Measurements from ENCODE around the gene ABCA1. TPM values are rescaled to one million over a fixed set of nuclear protein-coding genes. Genes with fewer than 3 reads are reported as not detected.
"Not testable (repeated sequence)": the region's sequence is repeated elsewhere in the genome, so short reads cannot be mapped to it uniquely, and the experiment has no call there.

The ABCA1 gene
- total RNA-seq, 6 donors from 2014 or later = 27.6 to 194 (median 47.0) TPM

DNA sequence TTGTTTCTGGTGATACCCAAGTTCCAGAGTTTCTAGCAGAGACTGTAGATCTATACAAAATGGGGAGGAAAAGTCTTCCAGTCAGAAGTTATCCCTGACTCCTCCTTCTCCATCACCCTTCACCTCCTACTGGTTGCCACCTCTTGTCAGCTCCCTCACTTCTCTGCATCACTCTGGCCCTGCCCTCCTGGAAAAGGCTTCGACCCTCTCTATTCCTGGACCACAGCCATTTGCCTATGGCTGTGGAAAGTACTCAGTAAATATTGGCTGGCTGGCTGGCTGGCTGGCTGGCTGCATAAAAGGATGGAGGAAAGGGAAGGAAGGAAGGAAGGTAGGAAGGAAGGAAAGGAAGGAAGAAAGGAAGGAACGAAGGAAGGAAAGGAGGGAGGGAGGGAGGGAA is 32.7 kb upstream of the ABCA1 start:
- 39 to 45% methylated on average over 2 of the region's 2 CpGs for WGBS, 2 donors
- DNase-seq (no peak), ATAC-seq (ENCODE audit: low FRiP score in 2 of 2) (no peak)
- no peaks in the 10 kb centered on the region for H3K27me3 ChIP-seq
- no peak overlapping the region for H3K27ac ChIP-seq
- H3K9me3 ChIP-seq = no peaks in the 10 kb centered on the region
- no peak overlapping the region for H3K4me3 ChIP-seq
- no peak for TF ChIP-seq POLR2AphosphoS5 (IDR thresholded peaks at IDR 0.05)
- TF ChIP-seq, protein P1, sequence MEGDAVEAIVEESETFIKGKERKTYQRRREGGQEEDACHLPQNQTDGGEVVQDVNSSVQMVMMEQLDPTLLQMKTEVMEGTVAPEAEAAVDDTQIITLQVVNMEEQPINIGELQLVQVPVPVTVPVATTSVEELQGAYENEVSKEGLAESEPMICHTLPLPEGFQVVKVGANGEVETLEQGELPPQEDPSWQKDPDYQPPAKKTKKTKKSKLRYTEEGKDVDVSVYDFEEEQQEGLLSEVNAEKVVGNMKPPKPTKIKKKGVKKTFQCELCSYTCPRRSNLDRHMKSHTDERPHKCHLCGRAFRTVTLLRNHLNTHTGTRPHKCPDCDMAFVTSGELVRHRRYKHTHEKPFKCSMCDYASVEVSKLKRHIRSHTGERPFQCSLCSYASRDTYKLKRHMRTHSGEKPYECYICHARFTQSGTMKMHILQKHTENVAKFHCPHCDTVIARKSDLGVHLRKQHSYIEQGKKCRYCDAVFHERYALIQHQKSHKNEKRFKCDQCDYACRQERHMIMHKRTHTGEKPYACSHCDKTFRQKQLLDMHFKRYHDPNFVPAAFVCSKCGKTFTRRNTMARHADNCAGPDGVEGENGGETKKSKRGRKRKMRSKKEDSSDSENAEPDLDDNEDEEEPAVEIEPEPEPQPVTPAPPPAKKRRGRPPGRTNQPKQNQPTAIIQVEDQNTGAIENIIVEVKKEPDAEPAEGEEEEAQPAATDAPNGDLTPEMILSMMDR (IDR thresholded peaks at IDR 0.05) = no peak
- TF ChIP-seq POLR2A (IDR thresholded peaks at IDR 0.05) = no peak
- no peak for TF ChIP-seq EP300 (IDR thresholded peaks at IDR 0.05)
- peaks cover 0 to 3% (median 0%) of the 10 kb centered on the region in 4 donors for H3K4me1 ChIP-seq
- H3K36me3 ChIP-seq = no peaks in the 10 kb centered on the region

DNA sequence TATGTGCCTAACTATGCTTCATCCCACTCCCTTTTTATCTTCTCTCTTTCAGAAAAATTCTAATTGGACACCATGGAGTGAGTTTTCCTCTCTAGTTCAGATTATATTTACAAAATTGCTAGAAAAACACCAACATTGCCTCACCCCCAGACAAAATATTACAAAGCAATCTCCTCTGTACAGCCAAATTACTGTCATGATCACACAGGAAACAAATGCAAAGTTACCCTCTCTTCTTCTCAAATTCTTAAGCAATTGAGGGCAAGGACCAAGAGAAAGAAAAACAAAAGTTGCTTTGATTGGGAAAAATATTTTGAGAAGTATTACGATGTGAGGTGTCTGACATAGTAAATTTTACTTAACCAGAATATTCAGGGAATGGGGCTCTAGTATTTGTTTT is 30.8 kb upstream of the ABCA1 start:
- no peak for DNase-seq
- no peaks in the 10 kb centered on the region for H3K27me3 ChIP-seq
- H3K27ac ChIP-seq = no peak overlapping the region
- H3K4me3 ChIP-seq = no peak overlapping the region
- H3K9me3 ChIP-seq = no peaks in the 10 kb centered on the region
- TF ChIP-seq, protein P1 (IDR thresholded peaks at IDR 0.05) = no peak
- TF ChIP-seq POLR2A (IDR thresholded peaks at IDR 0.05) (no peak), EP300 (IDR thresholded peaks at IDR 0.05) (no peak), POLR2AphosphoS5 (IDR thresholded peaks at IDR 0.05) (no peak)
- 29 to 56% methylated on average over 1 of the region's 1 CpG for WGBS, 2 donors
- H3K4me1 ChIP-seq = peaks cover 0 to 3% (median 0%) of the 10 kb centered on the region in 4 donors
- ATAC-seq (ENCODE audit: low FRiP score in 2 of 2) = no peak
- H3K36me3 ChIP-seq = no peaks in the 10 kb centered on the region

DNA sequence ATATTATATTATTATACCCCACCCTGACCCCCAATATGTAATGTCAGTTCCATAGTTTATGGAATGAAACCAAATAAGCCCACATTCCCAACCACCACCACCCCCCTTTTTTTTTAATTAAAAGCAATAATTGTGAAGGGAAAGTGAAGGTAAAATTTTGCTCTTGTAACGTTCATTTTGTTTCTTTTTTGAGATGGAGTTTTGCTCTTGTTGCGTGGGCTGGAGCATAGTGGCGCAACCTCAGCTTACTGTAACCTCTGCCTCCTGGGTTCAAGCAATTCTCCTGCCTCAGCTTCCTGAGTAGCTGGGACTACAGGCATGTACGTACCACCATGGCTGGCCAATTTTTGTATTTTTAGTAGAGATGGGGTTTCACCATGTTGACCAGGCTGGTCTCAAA is 30.1 kb upstream of the ABCA1 start:
- not testable (repeated sequence) for H3K4me1 ChIP-seq; H3K4me3 ChIP-seq; H3K27me3 ChIP-seq; DNase-seq; H3K27ac ChIP-seq; H3K9me3 ChIP-seq; H3K36me3 ChIP-seq; ATAC-seq (ENCODE audit: low FRiP score in 2 of 2)
- WGBS, 2 donors = 62 to 63% methylated on average over 4 of the region's 4 CpGs

DNA sequence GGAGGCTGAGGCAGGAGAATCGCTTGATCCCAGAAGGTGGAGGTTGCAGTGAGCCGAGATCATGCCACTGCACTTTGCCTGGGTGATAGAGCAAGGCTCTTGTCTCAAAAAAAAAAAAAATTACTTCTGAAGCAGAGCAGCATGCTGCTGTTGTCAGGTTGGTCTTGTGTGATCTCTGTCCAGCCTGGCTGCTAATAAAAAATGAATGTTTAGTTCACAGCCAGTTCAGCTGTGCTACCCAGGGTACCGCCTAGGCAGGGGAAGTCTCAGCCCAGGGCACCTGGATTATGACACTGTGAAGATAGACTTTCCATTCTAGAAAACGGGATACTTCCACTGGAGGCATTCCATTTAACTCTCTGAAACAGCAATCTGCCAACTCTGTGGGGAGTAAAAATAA is 23.5 kb upstream of the ABCA1 start:
- Histone ChIP-seq H3K4me3 (no peak overlapping the region), H3K27ac (no peak overlapping the region), H3K27me3 (no peaks in the 10 kb centered on the region), H3K9me3 (no peaks in the 10 kb centered on the region), H3K36me3 (no peaks in the 10 kb centered on the region), H3K4me1 (no peaks in the 10 kb centered on the region)
- TF ChIP-seq EP300 (IDR thresholded peaks at IDR 0.05) = no peak
- TF ChIP-seq POLR2AphosphoS5 (IDR thresholded peaks at IDR 0.05) = no peak
- no peak for TF ChIP-seq POLR2A (IDR thresholded peaks at IDR 0.05)
- TF ChIP-seq, protein P1 (IDR thresholded peaks at IDR 0.05) = no peak
- 88 to 94% methylated on average over 4 of the region's 4 CpGs for WGBS, 2 donors
- ATAC-seq (ENCODE audit: low FRiP score in 2 of 2) (no peak), DNase-seq (no peak)

DNA sequence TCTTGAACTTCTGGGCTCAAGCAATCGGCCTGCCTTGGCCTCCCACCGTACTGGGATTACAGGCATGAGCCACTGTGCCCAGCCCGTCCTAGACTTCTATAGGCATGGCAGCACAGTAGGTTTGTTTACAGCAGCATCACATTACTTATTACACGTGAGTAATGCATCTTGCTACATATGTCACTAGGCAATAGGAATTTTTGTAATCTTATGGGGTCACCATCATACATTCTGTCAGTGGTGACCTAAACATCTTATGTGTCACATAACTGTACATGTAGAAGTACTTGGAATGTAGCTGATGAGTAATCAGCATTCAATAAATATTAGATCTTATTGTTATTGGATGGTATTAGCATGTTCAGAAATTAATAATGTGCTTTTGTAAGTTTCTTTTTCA is 22.9 kb upstream of the ABCA1 start:
- no peaks in the 10 kb centered on the region for H3K9me3 ChIP-seq
- no peak for TF ChIP-seq EP300 (IDR thresholded peaks at IDR 0.05)
- TF ChIP-seq, protein P1 (IDR thresholded peaks at IDR 0.05) = no peak
- TF ChIP-seq POLR2AphosphoS5 (IDR thresholded peaks at IDR 0.05) = no peak
- no peak for TF ChIP-seq POLR2A (IDR thresholded peaks at IDR 0.05)
- no peaks in the 10 kb centered on the region for H3K27me3 ChIP-seq
- H3K4me3 ChIP-seq = no peak overlapping the region
- no peak overlapping the region for H3K27ac ChIP-seq
- DNase-seq = no peak
- ATAC-seq (ENCODE audit: low FRiP score in 2 of 2) = no peak
- H3K36me3 ChIP-seq = no peaks in the 10 kb centered on the region
- H3K4me1 ChIP-seq = no peaks in the 10 kb centered on the region
- 92 to 95% methylated on average over 4 of the region's 4 CpGs for WGBS, 2 donors

All from upper lobe of left lung (tissue), 6 donors.